ENCODE results near the gene ASCL1. TPM values are rescaled to one million over a fixed set of nuclear protein-coding genes. Genes with fewer than 3 reads are reported as not detected.

The ASCL1 gene
- total RNA-seq, 1 experiment from 2014 or later: 0.07 TPM

- TF ChIP-seq, protein P1, sequence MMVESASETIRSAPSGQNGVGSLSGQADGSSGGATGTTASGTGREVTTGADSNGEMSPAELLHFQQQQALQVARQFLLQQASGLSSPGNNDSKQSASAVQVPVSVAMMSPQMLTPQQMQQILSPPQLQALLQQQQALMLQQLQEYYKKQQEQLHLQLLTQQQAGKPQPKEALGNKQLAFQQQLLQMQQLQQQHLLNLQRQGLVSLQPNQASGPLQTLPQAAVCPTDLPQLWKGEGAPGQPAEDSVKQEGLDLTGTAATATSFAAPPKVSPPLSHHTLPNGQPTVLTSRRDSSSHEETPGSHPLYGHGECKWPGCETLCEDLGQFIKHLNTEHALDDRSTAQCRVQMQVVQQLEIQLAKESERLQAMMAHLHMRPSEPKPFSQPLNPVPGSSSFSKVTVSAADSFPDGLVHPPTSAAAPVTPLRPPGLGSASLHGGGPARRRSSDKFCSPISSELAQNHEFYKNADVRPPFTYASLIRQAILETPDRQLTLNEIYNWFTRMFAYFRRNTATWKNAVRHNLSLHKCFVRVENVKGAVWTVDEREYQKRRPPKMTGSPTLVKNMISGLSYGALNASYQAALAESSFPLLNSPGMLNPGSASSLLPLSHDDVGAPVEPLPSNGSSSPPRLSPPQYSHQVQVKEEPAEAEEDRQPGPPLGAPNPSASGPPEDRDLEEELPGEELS (CRISPR knock-in tag; IDR thresholded peaks at IDR 0.05): no peak
- TF ChIP-seq ATF3 (CRISPR knock-in tag; conservative IDR thresholded peaks at IDR 0.05): no peak
- no peak for TF ChIP-seq SP1 (CRISPR knock-in tag; conservative IDR thresholded peaks at IDR 0.05)
- TF ChIP-seq, protein P2, sequence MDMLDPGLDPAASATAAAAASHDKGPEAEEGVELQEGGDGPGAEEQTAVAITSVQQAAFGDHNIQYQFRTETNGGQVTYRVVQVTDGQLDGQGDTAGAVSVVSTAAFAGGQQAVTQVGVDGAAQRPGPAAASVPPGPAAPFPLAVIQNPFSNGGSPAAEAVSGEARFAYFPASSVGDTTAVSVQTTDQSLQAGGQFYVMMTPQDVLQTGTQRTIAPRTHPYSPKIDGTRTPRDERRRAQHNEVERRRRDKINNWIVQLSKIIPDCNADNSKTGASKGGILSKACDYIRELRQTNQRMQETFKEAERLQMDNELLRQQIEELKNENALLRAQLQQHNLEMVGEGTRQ (CRISPR knock-in tag; IDR thresholded peaks at IDR 0.05): no peak
- no peak for TF ChIP-seq JUN (CRISPR knock-in tag; IDR thresholded peaks at IDR 0.05)
- TF ChIP-seq AR (CRISPR knock-in tag; IDR thresholded peaks at IDR 0.05): no peak
- TF ChIP-seq ATF1 (CRISPR knock-in tag; IDR thresholded peaks at IDR 0.05): no peak
Measured at GRCh38 chr12:102962532-102962931, 5.1 kb downstream of the ASCL1 start (continued).

GRCh38 chr12:102962986-102963385 is 5.5 kb downstream of the ASCL1 start:
- peaks cover 67% of the 10 kb centered on the region for H3K4me1 Mint-ChIP-seq
- no peak overlapping the region for H3K27ac Mint-ChIP-seq
- peaks cover 12% of the 10 kb centered on the region for H3K36me3 Mint-ChIP-seq
- ChIA-PET CTCF (interaction anchor here (1.0 to 3.3 kb wide), 3 partner anchors 13 to 670 kb away, joined by 3 to 34 read pairs (median 3); no protein-coding TSS in a partner anchor), POLR2A (no interaction called here)
- H3K4me3 Mint-ChIP-seq: peak overlapping the region; percentile 55
- DNase-seq (ENCODE audit: low spot score): no peak
- peaks cover 11% of the 10 kb centered on the region for H3K9me3 Mint-ChIP-seq
- peaks cover 99% of the 10 kb centered on the region for H3K27me3 Mint-ChIP-seq (ENCODE audit: low read depth)
- no peak for TF ChIP-seq ZNF138 (CRISPR knock-in tag; conservative IDR thresholded peaks at IDR 0.05)
- no peak for TF ChIP-seq CREM (CRISPR knock-in tag; IDR thresholded peaks at IDR 0.05)
- TF ChIP-seq ZNF232 (CRISPR knock-in tag; IDR thresholded peaks at IDR 0.05): no peak
- no peak for TF ChIP-seq ZNF219 (CRISPR knock-in tag; IDR thresholded peaks at IDR 0.05; ENCODE audit: borderline replicate concordance)
- TF ChIP-seq SOX15 (CRISPR knock-in tag; IDR thresholded peaks at IDR 0.05): no peak
- no peak for TF ChIP-seq TEAD4 (CRISPR knock-in tag; IDR thresholded peaks at IDR 0.05)
- TF ChIP-seq ERG (CRISPR knock-in tag; IDR thresholded peaks at IDR 0.05): no peak
- TF ChIP-seq JAZF1 (CRISPR knock-in tag; IDR thresholded peaks at IDR 0.05): no peak
- no peak for TF ChIP-seq NFYB (CRISPR knock-in tag; conservative IDR thresholded peaks at IDR 0.05; ENCODE audit: low read depth)
- no peak for ATAC-seq

- peaks cover 100% of the 10 kb centered on the region for H3K27me3 Mint-ChIP-seq (ENCODE audit: low read depth)
- H3K4me3 Mint-ChIP-seq: peak overlapping the region; percentile 79; the same call in 1 of the 2 replicates
- peaks cover 64% of the 10 kb centered on the region for H3K4me1 Mint-ChIP-seq
- H3K27ac Mint-ChIP-seq: no peak overlapping the region
- DNase-seq (ENCODE audit: low spot score) (no peak), ATAC-seq (no peak)
- ChIA-PET POLR2A (no interaction called here), CTCF (interaction anchor here (3.3 kb wide), 1 partner anchor 15 kb away, joined by 15 read pairs; no protein-coding TSS in a partner anchor)
- peaks cover 12% of the 10 kb centered on the region for H3K36me3 Mint-ChIP-seq
- H3K9me3 Mint-ChIP-seq: peaks cover 11% of the 10 kb centered on the region
- TF ChIP-seq ZNF671 (CRISPR knock-in tag; IDR thresholded peaks at IDR 0.05): no peak
- TF ChIP-seq ARID4B (CRISPR knock-in tag; IDR thresholded peaks at IDR 0.05; ENCODE audit: borderline replicate concordance): no peak
- no peak for TF ChIP-seq FOXK1 (CRISPR knock-in tag; IDR thresholded peaks at IDR 0.05)
- no peak for TF ChIP-seq NR2C2 (CRISPR knock-in tag; IDR thresholded peaks at IDR 0.05)
- TF ChIP-seq, protein P3, sequence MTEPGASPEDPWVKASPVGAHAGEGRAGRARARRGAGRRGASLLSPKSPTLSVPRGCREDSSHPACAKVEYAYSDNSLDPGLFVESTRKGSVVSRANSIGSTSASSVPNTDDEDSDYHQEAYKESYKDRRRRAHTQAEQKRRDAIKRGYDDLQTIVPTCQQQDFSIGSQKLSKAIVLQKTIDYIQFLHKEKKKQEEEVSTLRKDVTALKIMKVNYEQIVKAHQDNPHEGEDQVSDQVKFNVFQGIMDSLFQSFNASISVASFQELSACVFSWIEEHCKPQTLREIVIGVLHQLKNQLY (CRISPR knock-in tag; IDR thresholded peaks at IDR 0.05): no peak
- TF ChIP-seq NFYB (CRISPR knock-in tag; conservative IDR thresholded peaks at IDR 0.05; ENCODE audit: low read depth): no peak
- TF ChIP-seq TEAD4 (CRISPR knock-in tag; IDR thresholded peaks at IDR 0.05): no peak
- no peak for TF ChIP-seq NFE2L1 (CRISPR knock-in tag; IDR thresholded peaks at IDR 0.05)
- TF ChIP-seq SP1 (CRISPR knock-in tag; conservative IDR thresholded peaks at IDR 0.05): no peak
Measured at GRCh38 chr12:102963796-102964195, 6.3 kb downstream of the ASCL1 start.
